ENCODE measurements around the gene LRTM2. TPM values are rescaled to one million over a fixed set of nuclear protein-coding genes. Genes with fewer than 3 reads are reported as not detected.

LRTM2 gene
- total RNA-seq, 1 experiment from 2014 or later: not detected

DNA sequence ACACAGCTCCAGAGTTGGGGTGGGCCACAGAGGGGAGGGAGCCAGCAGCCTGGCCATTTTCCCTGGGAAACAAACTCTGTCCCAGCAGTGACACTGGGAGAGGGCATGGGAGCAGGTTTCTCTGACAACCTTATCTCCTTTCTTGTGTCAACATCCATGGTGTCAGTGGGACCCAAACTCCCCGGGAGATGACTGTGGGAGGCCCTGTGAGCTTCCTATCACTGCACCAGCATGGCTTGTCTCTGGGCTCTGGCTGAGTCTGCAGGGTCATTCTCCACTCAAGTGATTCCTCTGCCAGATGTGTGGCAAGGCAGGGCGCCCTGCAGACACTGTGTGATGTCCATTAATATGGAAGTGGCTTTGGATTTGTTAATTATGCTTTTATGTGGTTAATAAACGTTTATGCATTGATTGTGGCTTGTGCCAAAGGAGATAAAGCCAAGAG is 10.1 kb downstream of the LRTM2 start:
- Histone ChIP-seq H3K4me1 (ENCODE audit: insufficient read depth, low read length) (peaks cover 2% of the 10 kb centered on the region; the same call in 1 of the 2 replicates), H2AFZ (ENCODE audit: low read length) (no peak overlapping the region), H3K9me3 (ENCODE audit: low read length) (no peaks in the 10 kb centered on the region), H3K27me3 (ENCODE audit: low read length) (peaks cover 30% of the 10 kb centered on the region), H3K9ac (ENCODE audit: low read length) (no peak overlapping the region), H3F3A (ENCODE audit: low read length, unreplicated experiment) (no peaks in the 10 kb centered on the region), H4K20me1 (ENCODE audit: low read length) (no peaks in the 10 kb centered on the region), H3K36me3 (ENCODE audit: low read depth, low read length) (no peaks in the 10 kb centered on the region), H3K9me2 (replicated peaks; ENCODE audit: low read length) (no peaks in the 10 kb centered on the region), H3K4me3 (ENCODE audit: low read length) (no peak overlapping the region), H3K79me2 (ENCODE audit: low read length) (no peaks in the 10 kb centered on the region), H3K27ac (ENCODE audit: low read length) (no peak overlapping the region), H3K4me2 (ENCODE audit: low read length) (no peak overlapping the region)
- CTCF ChIA-PET: no interaction called here
- TF ChIP-seq EZH2 (IDR thresholded peaks at IDR 0.05; ENCODE audit: low read length, unreplicated experiment): no peak
- TF ChIP-seq, protein P1, sequence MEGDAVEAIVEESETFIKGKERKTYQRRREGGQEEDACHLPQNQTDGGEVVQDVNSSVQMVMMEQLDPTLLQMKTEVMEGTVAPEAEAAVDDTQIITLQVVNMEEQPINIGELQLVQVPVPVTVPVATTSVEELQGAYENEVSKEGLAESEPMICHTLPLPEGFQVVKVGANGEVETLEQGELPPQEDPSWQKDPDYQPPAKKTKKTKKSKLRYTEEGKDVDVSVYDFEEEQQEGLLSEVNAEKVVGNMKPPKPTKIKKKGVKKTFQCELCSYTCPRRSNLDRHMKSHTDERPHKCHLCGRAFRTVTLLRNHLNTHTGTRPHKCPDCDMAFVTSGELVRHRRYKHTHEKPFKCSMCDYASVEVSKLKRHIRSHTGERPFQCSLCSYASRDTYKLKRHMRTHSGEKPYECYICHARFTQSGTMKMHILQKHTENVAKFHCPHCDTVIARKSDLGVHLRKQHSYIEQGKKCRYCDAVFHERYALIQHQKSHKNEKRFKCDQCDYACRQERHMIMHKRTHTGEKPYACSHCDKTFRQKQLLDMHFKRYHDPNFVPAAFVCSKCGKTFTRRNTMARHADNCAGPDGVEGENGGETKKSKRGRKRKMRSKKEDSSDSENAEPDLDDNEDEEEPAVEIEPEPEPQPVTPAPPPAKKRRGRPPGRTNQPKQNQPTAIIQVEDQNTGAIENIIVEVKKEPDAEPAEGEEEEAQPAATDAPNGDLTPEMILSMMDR (conservative IDR thresholded peaks at IDR 0.05; ENCODE audit: low read depth, low read length): no peak
- TF ChIP-seq EZH2phosphoT487 (IDR thresholded peaks at IDR 0.05; ENCODE audit: borderline replicate concordance, low read length): no peak
- no peak for ATAC-seq
- intact Hi-C loops (cut with micrococcal nuclease): no loop called here
- BruUV-seq (replicated peaks): no TSS peak
- POLR2A ChIA-PET (ENCODE audit: unreplicated experiment): no interaction called here
- DNase-seq: no peak

DNA sequence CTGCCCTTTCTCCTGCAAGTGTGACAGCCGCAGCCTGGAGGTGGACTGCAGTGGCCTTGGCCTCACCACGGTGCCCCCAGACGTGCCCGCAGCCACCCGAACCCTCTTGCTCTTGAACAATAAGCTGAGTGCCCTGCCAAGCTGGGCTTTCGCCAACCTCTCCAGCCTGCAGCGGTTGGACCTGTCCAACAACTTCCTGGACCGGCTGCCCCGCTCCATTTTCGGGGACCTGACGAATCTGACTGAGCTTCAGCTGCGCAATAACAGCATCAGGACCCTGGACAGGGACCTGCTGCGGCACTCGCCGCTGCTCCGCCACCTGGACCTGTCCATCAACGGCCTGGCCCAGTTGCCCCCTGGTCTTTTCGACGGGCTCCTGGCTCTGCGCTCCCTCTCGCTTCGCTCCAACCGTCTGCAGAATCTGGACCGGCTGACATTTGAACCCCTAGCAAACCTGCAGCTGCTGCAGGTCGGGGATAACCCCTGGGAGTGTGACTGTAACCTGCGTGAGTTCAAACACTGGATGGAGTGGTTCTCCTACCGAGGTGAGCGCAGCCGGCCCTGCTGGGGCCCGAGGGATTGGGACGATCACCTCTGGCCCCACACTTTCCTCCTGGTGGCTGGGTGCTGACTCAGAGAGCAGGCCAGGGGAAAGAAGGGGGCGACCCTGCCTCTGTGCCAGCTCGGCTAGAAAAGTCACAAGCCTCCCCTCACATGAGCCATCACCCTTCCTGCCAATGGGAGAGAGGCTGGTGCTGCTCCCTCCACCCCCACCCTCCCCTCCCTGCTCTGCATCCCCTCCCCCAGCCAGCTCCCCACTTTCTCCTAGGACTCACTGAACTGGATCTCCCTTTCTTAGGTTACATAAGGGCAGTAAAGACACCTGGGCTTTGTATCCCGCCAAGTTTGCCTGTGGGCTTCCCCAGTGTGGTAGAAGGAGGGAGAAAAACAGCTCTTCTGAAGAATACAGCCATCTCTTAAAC is 10.9 kb downstream of the LRTM2 start:
- TF ChIP-seq, protein P1 (conservative IDR thresholded peaks at IDR 0.05; ENCODE audit: low read depth, low read length): no peak
- TF ChIP-seq EZH2 (IDR thresholded peaks at IDR 0.05; ENCODE audit: low read length, unreplicated experiment) (no peak), EZH2phosphoT487 (IDR thresholded peaks at IDR 0.05; ENCODE audit: borderline replicate concordance, low read length) (no peak)
- Histone ChIP-seq H3K9me2 (replicated peaks; ENCODE audit: low read length) (no peaks in the 10 kb centered on the region), H3K9me3 (ENCODE audit: low read length) (no peaks in the 10 kb centered on the region), H3K4me1 (ENCODE audit: insufficient read depth, low read length) (peaks cover 2% of the 10 kb centered on the region; the same call in 1 of the 2 replicates), H3K9ac (ENCODE audit: low read length) (no peak overlapping the region), H2AFZ (ENCODE audit: low read length) (no peak overlapping the region), H3K27ac (ENCODE audit: low read length) (no peak overlapping the region), H3K36me3 (ENCODE audit: low read depth, low read length) (no peaks in the 10 kb centered on the region), H3K79me2 (ENCODE audit: low read length) (no peaks in the 10 kb centered on the region), H3K4me3 (ENCODE audit: low read length) (no peak overlapping the region), H4K20me1 (ENCODE audit: low read length) (no peaks in the 10 kb centered on the region), H3K4me2 (ENCODE audit: low read length) (no peak overlapping the region), H3F3A (ENCODE audit: low read length, unreplicated experiment) (no peaks in the 10 kb centered on the region), H3K27me3 (ENCODE audit: low read length) (peaks cover 28% of the 10 kb centered on the region)
- intact Hi-C loops (cut with micrococcal nuclease): no loop called here
- peak; percentile 82 for DNase-seq
- ATAC-seq: peak; percentile 13; the same call in 1 of the 2 replicates
- ChIA-PET POLR2A (ENCODE audit: unreplicated experiment) (no interaction called here), CTCF (no interaction called here)
- BruUV-seq (replicated peaks): no TSS peak

Measured in PC-3 (cell line).